ENCODE data around the gene PTPN4. TPM values are rescaled to one million over a fixed set of nuclear protein-coding genes. Genes with fewer than 3 reads are reported as not detected.

Gene PTPN4
- total RNA-seq, 2 experiments from 2014 or later = 49.3 to 50.6 TPM

- H2AFZ ChIP-seq (ENCODE audit: low read length) = no peak overlapping the region
- no peak overlapping the region for H3K27ac ChIP-seq (ENCODE audit: low read depth, low read length, poor library complexity, severe bottlenecking)
- no peak for DNase-seq (ENCODE audit: low spot score)
- H3K9me3 ChIP-seq (ENCODE audit: low read length) = no peaks in the 10 kb centered on the region
- ChIA-PET POLR2A (no interaction called here), CTCF (ENCODE audit: unreplicated experiment) (no interaction called here)
- intact Hi-C loops (cut with micrococcal nuclease; ENCODE audit: unreplicated experiment) = no loop called here
- H3K36me3 ChIP-seq (ENCODE audit: insufficient read depth, low read length) = no peaks in the 10 kb centered on the region
- no peaks in the 10 kb centered on the region for H3K9me2 ChIP-seq (ENCODE audit: insufficient read depth, low read length)
- no peak for TF ChIP-seq EZH2phosphoT487 (IDR thresholded peaks at IDR 0.05; ENCODE audit: borderline replicate concordance, low read depth, low read length)
- TF ChIP-seq CTCF (conservative IDR thresholded peaks at IDR 0.05; ENCODE audit: low read length) = no peak
- no peak overlapping the region for H3K4me2 ChIP-seq (ENCODE audit: low read length)
- no peak overlapping the region for H3K4me3 ChIP-seq (ENCODE audit: low read depth, low read length, poor library complexity, severe bottlenecking)
- no peaks in the 10 kb centered on the region for H3K79me2 ChIP-seq (ENCODE audit: insufficient read depth, low read depth, low read length)
- no peaks in the 10 kb centered on the region for H3K4me1 ChIP-seq (ENCODE audit: insufficient read depth, low read length, poor library complexity, severe bottlenecking)
- no peaks in the 10 kb centered on the region for H4K20me1 ChIP-seq (ENCODE audit: insufficient read depth, low read length)
- no TSS peak for BruUV-seq (replicated peaks)
These were observed 162.1 kb downstream of the PTPN4 start for GRCh38 chr2:119921825-119922224.

DNA sequence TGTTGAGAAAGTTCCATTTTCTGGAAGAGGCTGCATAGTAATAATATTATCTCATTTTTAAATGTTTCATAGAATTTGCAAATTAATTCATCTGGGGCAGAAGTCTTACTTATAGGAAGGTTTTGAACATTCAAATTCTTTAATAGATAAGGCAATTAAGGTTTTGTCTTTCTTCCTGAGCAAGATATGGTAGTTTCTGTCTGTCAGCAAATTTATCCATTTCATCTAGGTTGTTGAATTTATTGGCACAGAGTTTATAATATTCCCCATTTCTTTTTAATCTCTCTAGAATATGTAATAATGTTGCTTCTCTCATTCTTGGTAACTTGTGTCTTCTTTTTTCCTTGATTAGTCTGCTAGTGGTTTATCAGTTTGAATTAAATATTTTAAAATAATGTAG, 163.0 kb downstream of the PTPN4 start:
- Histone ChIP-seq H3K27ac (ENCODE audit: low read depth, low read length, poor library complexity, severe bottlenecking) (no peak overlapping the region), H3K4me2 (ENCODE audit: low read length) (no peak overlapping the region), H3K79me2 (ENCODE audit: insufficient read depth, low read depth, low read length) (no peaks in the 10 kb centered on the region), H3K9me3 (ENCODE audit: low read length) (no peaks in the 10 kb centered on the region), H3K36me3 (ENCODE audit: insufficient read depth, low read length) (no peaks in the 10 kb centered on the region), H2AFZ (ENCODE audit: low read length) (no peak overlapping the region), H4K20me1 (ENCODE audit: insufficient read depth, low read length) (no peaks in the 10 kb centered on the region), H3K4me3 (ENCODE audit: low read depth, low read length, poor library complexity, severe bottlenecking) (no peak overlapping the region), H3K4me1 (ENCODE audit: insufficient read depth, low read length, poor library complexity, severe bottlenecking) (no peaks in the 10 kb centered on the region), H3K9me2 (ENCODE audit: insufficient read depth, low read length) (no peaks in the 10 kb centered on the region)
- DNase-seq (ENCODE audit: low spot score) = no peak
- TF ChIP-seq CTCF (conservative IDR thresholded peaks at IDR 0.05; ENCODE audit: low read length) = no peak
- no peak for TF ChIP-seq EZH2phosphoT487 (IDR thresholded peaks at IDR 0.05; ENCODE audit: borderline replicate concordance, low read depth, low read length)
- BruUV-seq (replicated peaks) = no TSS peak
- CTCF ChIA-PET (ENCODE audit: unreplicated experiment) = no interaction called here
- POLR2A ChIA-PET = no interaction called here
- intact Hi-C loops (cut with micrococcal nuclease; ENCODE audit: unreplicated experiment) = no loop called here

GRCh38 chr2:119929537-119929936, 169.8 kb downstream of the PTPN4 start:
- intact Hi-C loops (cut with micrococcal nuclease; ENCODE audit: unreplicated experiment) = no loop called here
- no peak overlapping the region for H2AFZ ChIP-seq (ENCODE audit: low read length)
- no peaks in the 10 kb centered on the region for H3K9me3 ChIP-seq (ENCODE audit: low read length)
- no peak overlapping the region for H3K4me2 ChIP-seq (ENCODE audit: low read length)
- H3K4me1 ChIP-seq (ENCODE audit: insufficient read depth, low read length, poor library complexity, severe bottlenecking) = no peaks in the 10 kb centered on the region
- no peaks in the 10 kb centered on the region for H3K79me2 ChIP-seq (ENCODE audit: insufficient read depth, low read depth, low read length)
- no peaks in the 10 kb centered on the region for H3K9me2 ChIP-seq (ENCODE audit: insufficient read depth, low read length)
- no peak for DNase-seq (ENCODE audit: low spot score)
- POLR2A ChIA-PET = interaction anchor here (0.6 to 2.4 kb wide), 2 partner anchors 10 to 114 kb away, joined by 3 to 9 read pairs; no protein-coding TSS in a partner anchor
- BruUV-seq (replicated peaks) = no TSS peak
- no peak overlapping the region for H3K27ac ChIP-seq (ENCODE audit: low read depth, low read length, poor library complexity, severe bottlenecking)
- no peak overlapping the region for H3K4me3 ChIP-seq (ENCODE audit: low read depth, low read length, poor library complexity, severe bottlenecking)
- no peak for TF ChIP-seq EZH2phosphoT487 (IDR thresholded peaks at IDR 0.05; ENCODE audit: borderline replicate concordance, low read depth, low read length)
- no peak for TF ChIP-seq CTCF (conservative IDR thresholded peaks at IDR 0.05; ENCODE audit: low read length)
- H4K20me1 ChIP-seq (ENCODE audit: insufficient read depth, low read length) = no peaks in the 10 kb centered on the region
- CTCF ChIA-PET (ENCODE audit: unreplicated experiment) = no interaction called here
- no peaks in the 10 kb centered on the region for H3K36me3 ChIP-seq (ENCODE audit: insufficient read depth, low read length)

Measured in OCI-LY7 (cell line).